Left renal pelvis (tissue), 4 donors: ENCODE measurements around the gene ANKRD34A. TPM values are rescaled to one million over a fixed set of nuclear protein-coding genes. Genes with fewer than 3 reads are reported as not detected.

Experiments
- DNase-seq, 4 donors: peaks; one replicate each; pipeline ENCODE4 v3.0.0-alpha.2; 2013; ENCODE audit warnings: low read depth in 4 of 4, low spot score in 3 of 4
- polyA plus RNA-seq, 4 donors: library from polyadenylated mRNA; unstranded; fragments of 120-200 nt; gene quantifications; one replicate each; pipeline ENCODE4 v1.2.1, GENCODE V29; 2013; ENCODE audit not compliant: insufficient read length in 4 of 4

The ANKRD34A gene
- polyA plus RNA-seq, 4 donors: 0.49 to 1.1 (median 0.65) TPM

DNA sequence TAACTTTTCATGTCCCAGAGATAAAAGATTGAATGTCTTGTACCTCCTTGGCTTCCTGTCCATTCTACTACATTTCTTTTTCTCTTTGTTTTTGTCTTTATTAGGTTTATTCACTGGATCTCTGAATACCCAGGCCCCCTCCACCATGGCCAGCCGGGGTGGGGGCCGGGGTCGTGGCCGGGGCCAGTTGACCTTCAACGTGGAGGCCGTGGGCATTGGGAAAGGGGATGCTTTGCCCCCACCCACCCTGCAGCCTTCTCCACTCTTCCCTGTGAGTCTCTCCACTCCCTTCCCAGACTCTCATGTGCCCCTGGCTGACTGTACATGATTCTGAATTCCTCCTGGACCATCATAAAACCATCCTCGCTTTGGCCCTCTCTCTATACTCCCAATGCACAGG, 10.3 kb upstream of the ANKRD34A start:
- no peak for DNase-seq

DNA sequence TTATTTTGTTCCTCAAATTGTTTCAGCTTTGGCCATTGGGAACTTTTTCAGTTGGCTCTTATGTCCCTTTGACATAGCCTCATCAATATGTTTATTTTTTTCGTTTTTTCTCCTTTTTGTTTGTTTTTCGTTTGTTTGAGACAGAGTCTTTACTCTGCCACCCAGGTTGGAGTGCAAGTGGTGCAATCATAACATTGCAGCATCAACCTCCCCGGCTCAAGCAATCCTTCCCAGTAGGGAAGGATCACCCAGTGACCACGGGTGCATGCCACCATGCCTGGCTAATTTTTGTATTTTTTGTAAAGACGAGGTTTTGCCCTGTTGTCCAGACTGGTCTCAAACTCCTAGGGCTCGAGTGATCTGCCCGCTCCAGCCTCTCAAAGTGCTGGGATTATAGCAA, 8.2 kb upstream of the ANKRD34A start:
- DNase-seq: no peak

DNA sequence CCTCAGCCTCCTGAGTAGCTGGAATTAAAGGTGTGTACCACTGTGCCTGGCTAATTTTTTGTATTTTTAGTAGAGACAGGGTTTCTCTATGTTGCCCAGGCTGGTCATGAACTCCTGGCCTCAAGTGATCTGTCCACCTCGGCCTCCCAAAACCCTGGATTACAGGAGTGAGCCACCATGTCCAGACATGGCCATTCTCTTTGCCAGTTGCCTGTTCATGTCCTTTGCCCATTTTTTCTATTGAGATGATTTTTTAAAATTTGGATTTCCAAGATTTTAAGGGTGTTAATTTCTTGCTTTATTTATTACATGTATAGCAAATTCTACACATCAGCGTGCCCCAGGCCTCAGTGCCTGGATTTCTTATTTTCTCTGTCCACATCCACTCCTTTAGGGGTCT, 2.9 kb upstream of the ANKRD34A start:
- no peak for DNase-seq

DNA sequence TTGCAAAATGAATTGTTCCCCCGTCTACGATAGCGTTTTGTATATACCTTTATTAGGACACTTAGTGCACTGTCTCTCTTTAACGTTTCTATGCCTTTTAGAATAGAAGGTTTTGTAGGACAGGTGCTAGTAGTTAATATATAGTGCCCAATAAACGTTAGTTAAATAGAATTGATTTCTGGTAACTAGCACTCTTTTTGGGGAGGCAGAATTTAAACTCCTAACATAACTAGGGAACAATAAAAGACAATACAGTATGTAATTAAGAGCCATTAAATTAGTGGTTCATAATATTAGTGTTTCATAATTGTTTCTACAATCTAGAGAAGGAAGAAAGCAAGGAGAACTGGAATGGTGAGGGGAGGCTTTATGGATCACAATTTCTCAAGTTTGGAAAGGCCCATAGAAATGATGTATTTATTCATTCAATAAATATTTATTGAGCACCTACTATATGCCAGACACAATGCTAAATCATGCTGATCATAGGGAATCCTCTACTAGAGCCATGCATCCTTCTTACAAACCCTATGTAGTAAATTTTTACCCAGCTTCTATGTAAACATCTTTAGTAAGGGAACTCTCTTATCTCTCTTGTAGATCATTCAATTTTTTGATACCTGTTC, 857 bp upstream of the ANKRD34A start:
- DNase-seq: no peak

DNA sequence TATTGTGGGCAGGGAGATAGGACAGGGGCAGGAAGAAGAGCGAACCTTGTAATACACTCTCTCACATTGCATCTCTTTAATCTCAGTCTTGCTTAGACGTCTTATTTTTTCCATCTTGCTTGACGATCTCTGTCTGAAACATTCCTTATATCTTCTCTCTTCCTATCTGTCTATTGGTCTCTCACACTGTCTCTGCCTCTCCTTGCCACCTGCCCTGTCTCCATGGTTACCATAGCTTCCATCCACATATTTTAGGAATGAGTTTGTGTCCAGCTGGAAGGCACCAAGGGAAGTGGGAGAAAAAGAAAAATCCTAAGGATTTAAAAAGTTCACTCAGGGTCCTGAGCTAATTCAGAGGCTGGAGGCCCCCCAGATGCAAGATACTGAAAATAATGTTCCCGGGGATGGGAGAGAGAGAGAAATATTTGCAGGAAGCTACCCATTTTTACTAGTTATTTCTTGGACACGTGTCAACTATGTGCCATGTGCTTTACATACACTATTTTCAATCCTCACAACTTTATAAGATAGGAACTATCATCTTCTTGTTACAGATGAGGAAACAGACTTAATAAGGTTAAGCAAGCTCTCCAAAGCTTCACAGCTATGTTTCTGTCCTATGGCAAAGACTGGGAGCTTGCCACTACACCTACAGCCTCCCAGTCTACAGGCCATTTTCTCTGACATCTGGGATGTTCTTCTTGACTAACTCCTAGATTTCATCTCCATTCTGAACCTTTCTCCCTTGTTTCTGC, 933 bp downstream of the ANKRD34A start:
- DNase-seq: no peak

DNA sequence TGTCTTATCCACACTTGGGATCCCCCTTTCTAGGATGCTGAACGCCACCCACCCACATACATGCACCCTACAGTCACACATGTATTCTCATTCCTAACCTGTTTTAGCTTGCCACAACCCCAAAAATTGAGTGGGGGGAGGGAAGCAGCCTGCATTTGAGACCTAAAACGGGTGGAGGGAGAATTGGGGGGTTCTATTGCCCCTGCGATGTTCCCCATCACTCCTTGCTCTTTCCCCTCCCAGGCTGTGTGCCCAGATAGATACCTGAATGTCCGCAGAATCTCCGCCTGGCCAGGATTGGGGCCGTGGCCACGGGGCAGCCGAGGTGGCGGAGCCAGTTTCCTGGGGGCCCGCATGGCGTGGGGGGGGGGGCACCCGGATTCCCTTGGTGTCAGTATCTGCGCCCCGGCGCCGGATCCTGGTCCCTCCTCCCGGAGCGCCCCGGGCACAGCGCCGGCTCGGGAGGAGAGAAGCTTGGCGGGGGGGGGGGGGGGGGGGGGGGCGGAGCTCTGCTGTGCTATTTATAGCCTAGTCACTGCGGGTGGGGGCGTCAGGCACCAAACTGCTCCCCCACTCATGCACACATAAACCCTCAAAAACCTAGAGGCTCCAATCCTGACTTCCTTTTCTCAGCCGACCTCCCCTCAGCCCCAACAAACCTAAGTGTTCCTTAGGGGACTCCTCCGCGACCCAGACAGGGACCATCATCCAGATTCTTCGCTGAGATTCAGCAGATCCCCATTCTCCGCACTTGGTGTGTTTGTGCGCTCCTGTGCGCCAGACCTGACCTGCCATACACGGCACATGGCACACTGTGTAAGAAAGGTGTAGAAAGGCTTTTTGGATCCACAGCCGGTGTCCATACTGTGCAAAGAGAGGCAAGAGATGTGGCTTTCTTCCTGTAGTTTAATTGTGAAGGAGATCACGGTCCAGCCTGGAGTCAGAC, 1.9 kb downstream of the ANKRD34A start:
- no peak for DNase-seq

DNA sequence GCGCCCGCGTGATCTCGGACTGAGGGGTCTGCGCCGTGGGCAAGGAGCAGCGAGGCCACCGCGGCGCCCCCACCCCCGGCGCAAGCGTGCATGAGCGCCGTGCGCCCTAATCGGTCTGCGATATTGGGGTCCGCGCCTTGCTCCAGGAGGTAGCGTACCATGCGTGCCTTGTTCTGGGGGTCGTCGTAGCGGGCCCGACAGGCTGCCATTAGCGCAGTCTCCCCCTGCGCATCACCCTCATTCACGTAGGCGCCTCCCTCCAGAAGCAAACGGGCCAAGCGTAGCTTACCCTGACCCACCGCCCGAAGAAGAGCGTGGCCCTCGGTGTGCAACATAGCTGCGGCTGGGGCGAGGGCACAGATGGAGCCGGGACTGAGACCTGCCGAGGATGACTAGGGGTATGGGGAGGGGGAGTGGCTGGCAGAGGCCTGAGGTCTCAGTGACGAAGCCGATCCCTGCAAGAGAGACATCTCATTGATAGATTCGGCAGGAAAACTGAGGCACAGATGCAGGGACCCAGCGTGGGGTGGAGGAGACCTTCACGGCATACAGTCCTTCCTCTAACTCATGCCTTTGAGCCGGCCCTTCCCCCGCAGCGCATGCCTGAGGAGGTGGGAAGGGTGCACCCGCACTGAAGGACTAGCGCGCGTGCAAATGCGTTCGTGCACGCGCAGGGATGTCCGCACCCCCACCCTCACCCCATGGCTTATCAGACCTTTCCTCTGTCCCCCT, 2.8 kb downstream of the ANKRD34A start:
- no peak for DNase-seq

DNA sequence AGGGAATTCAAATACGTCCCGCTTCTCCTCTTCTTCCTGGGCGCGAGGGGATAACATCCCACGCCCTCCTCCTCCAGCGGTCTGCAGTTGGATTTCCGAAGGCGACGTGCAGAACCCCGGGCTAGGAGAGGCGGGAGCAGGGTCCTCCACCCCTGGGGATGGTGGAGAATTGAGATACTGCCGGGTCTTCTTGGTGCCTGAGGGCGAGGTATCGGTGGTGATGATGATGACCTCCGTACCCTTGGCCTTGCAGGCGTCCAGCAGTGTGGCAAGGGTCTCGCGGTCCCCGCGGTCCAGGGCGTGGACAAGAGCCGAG, 3.3 kb downstream of the ANKRD34A start:
- no peak for DNase-seq

DNA sequence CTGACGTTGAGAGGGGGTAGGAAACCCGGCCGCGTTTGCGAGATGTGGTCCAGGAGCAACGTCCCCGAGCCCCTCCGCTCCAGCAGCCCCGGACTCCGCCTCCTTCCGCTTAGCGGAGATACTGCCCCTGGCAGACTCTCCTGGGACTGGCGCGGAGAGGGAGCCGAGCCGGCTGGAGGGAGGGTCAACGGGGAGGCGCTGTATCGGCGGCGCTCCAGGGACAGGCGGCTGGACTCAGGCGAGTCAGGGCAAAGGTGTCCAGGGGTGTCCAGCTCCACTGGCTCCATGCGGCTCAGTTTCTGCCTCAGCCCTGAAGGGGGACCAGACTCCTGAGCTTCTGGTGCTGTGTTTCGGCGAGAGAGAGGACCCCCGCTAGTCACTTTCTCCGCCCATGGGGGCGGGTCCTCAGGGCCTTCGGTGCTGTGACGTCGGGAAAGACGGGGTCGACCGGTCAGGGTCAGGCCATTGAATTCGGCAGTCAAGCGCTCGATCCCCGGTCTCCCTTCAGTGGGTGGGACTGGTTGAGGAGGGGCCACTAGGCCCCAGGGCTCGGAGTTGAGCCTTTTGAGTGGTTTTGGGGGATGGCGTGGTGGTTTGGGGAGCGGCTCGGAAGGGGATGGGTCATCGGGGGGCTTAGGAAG, 3.8 kb downstream of the ANKRD34A start:
- peak in 1 of 4 donors; percentile 78 for DNase-seq

DNA sequence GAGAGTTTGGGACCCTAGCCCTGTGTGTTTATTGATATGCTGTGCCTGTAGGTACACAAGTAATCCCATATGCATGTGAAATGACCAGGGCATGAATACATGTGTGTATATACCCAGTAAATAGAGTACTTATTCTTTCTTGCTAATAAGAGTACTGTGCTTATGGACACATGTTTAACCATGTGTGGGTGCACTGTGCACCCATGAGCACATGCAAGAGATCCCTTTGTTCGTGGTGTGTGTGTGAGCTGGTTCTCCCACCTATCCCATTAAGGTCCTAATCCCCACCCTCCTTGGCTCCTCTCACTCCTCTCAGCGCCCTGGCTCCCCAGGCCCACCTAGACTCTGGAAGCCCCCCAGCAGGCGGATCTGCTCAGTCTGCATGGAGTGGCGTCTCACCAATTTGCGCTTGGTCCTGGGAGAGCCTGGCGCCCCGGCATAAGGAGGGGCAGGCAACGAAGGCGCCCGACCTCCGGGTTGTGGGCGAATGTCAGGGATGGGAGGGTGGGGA, 4.4 kb downstream of the ANKRD34A start:
- no peak for DNase-seq

DNA sequence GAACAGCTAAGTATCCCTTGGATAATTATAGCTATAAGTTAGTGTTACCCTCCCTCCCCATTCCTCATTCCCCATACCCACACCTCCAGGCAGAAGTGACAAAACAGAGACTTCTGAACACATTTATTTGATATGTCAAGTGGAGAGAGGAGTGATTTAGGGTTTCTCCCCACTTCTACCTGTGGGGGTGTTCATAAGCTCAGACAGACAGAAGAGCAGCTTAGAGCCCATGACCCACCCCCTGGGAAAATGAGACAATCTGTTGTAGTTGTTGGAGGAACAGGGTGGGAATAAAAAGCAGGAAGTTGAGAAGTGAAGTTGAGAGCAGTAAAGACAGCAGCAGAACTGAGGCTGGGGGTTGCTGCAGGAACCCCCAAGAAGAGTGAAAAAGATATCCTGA, 5.0 kb downstream of the ANKRD34A start:
- DNase-seq: no peak

DNA sequence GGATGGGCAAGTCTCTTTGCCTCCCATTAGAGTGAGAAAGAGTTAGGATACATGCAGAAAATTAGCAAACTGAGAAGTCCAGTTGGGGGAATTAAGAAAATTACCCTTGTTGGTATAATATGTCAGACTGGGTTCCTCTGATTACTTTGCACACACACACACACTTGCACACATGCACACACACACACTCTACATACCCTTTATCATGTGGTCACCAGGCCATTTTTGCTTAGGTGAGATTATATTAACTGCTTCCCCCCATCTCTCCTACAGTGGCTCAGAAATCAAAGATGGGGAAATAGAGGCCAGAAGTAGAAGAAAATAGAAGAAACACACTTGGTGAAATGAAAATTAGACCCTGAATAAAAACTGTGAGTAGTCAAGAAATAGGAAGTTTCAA, 5.6 kb downstream of the ANKRD34A start:
- DNase-seq: no peak

DNA sequence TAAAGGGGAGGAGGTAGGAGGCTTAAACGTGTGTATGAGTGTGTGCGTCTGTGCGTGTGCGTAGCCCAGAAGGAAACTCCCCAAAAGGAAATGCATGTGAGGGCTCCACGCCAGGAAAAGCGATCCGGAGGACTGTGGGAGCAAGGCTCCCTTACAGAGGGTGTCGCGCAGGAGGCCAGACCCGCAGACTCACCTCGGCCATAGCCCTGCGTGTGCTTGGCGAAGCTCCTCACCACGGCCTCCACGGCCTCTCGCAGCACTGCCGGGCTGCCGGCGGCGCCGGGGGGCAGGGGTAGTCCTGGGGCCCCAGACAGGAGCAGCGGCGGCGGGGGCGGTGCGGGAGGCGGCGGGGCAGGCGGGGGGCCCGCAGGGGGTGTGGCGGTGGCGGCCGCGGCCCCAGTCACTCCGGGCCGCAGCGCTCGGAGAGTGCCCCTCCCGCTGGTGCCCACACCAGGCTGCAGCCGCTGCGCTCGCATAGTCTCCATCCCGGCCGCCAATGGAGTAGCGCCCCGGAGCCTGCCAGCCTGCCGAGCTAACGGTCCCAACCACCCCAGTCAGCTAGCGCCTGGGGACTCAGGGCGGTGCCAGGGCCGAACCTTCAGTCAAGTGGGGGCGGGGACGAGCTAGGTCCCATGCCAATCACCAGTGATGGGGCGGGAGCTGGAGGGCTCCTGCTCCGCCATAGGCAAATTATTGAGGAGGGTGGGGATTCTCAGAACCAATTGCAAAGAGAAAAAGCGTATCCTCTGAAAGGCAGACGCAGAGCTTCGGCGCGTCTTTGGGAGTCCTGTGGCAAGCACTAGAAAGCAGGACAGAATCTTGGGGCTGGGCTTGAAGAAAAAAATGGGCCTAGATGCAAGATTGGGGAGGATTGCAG, 6.7 kb downstream of the ANKRD34A start, which contains the start of gene LIX1L:
LIX1L (minus strand) TSS at position 575 of the 877 bp plus-strand sequence; CDS start at position 485, 90 bp downstream.
- DNase-seq: peak; percentile 89 to 94 (median 92)

DNA sequence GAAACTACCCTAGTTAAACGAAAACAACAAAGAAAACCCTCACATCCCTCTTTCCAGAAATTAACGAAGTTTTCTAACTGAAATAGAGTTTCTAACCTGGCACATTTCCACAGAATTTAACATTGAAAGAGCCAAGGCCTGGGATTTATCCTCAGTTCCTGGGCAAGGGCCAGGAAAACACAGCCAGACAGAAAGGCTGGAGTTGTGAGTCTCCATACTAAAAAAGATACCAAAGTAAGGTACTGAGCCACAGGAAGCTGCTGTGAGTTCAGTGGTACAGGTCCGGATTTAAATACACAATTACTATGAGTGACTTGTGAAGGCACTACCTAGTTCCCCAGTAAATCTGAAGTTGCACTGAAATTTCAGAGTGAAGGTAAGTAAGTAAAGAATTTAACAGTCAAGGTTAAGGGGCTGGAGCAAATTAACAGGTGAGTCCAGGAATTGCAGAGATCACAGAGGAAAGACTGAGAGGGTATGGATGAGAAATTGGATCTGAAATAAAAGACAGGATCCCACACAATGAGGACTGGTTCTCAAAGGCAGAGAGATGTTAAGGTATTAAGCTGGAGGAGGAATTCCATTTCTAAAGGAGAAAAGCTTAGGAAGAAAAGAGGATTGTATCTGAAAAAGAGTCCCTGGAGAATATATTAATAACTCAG, 7.5 kb downstream of the ANKRD34A start:
- DNase-seq: no peak

DNA sequence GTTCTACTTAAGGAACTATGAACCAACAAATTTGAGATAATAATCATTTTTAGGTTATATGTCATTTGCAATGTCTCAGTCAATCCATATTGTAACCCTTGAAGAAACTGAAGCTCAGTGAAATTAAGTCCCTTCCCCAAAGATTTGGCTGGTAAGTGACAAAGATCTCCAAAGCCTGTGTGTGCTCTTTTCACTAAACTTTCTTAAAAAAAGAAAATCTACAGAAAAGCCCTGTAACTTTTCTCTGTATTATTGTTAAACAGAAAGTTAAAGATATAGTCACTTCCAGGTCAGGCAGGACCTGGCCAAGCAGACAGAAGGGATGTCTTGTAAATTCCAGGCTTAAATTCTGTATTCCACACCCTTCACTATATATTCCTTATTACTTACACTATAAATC, 8.0 kb downstream of the ANKRD34A start:
- no peak for DNase-seq

DNA sequence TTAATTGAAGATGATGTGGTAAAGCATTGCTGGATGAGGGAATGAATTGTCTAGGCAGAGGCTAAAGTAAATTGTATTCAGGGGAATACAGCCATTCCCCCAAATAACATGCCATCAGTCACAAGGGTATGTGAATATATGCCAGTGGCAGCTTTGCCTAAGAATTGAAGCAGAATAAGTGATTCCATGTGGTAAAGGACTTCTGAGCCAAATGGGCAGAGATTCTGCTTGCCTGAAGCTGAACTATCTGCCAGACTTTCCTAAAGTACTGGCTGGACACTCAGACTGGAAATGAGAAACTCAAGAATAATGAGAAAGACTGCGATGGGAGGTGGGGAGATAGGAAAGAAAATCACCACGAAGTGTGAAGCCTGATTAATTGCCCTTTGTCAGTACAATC, 8.9 kb downstream of the ANKRD34A start:
- DNase-seq: no peak

DNA sequence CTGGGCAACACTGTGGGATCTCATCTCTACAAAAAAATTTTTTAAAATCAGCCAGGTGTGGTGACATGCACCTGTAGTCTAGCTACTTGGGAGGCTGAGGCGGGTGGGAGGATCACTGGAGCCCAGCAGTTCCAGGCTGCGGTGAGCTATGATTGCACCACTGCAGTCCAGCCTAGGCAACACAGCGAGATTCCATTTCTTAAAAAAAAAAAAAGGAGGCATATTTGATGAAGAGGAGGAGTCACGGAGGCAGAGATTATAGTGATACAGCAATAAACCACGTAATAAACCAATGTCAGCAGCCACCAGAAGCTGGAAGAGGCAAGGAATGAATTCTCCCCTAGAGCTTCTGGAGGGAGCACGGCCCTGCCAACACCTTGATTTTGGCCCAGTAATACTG, 10.5 kb downstream of the ANKRD34A start:
- no peak for DNase-seq

DNA sequence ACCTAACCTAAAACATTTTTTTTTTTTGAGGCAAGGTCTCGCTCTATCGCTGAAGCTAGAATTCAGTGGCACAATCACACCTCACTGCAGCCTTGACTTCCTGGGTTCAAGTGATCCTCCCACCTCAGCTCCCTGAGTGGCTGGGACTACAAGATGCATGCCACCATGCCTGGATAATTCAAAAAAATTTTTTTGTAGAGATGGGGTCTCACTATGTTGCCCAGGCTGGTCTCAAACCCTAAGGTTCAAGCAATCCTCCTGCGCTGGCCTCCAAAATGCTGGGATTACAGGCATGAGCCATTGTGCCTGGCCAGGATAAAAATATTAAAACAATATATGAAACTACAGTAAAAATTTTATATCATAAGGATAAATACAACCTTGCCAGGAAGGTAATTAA, 11.5 kb downstream of the ANKRD34A start:
- no peak for DNase-seq

DNA sequence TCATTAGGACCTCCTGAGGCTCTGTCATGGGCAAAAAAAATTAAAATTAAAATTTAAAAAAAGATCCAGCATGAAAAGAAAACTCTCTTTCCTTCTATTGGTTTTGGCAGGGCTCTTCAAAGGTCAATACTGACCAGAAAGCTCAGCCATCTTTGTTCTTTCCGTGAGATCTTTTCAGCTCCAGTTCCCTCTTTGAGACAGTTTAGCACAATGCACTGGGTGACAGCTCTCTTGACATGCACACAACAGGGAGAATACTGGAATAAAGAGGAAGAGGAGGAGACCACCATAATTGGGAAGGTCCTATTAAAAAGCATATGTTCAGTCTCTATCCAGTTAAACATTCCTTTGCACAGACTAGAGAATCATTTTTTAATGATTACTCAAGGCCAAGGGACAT, 12.8 kb downstream of the ANKRD34A start:
- no peak for DNase-seq
